GM23248 (cell line): ENCODE measurements around the gene ADRA1B. TPM values are rescaled to one million over a fixed set of nuclear protein-coding genes. Genes with fewer than 3 reads are reported as not detected.
A peak's percentile ranks its signal among the peaks of the same experiment; 100 is the strongest.

Source experiments
- DNase-seq: peaks from one replicate; pipeline ENCODE4 v3.0.0-alpha.2; 2015
- H2AFZ ChIP-seq: fragments of 200-600 bp; sonication (generic); 2 replicates; pipeline ENCODE4 v1.6.1; 2016; ENCODE audit warnings: antibody characterized with exemption
- H3F3A ChIP-seq: fragments of 200-600 bp; sonication (generic); 2 replicates; pipeline ENCODE4 v1.6.1; 2016; ENCODE audit warnings: mild to moderate bottlenecking, antibody characterized with exemption, mixed run types; ENCODE audit not compliant: insufficient read depth
- H3K27ac ChIP-seq: fragments of 200-600 bp; sonication (generic); 2 replicates; pipeline ENCODE4 v1.5.1; 2016; ENCODE audit warnings: mild to moderate bottlenecking
- H3K27me3 ChIP-seq: fragments of 200-600 bp; sonication (generic); replicated peaks from 2 replicates; pipeline ENCODE4 v1.6.1; 2016; ENCODE audit warnings: mild to moderate bottlenecking; ENCODE audit not compliant: insufficient read depth
- H3K36me3 ChIP-seq: fragments of 200-600 bp; sonication (generic); 2 replicates; pipeline ENCODE4 v1.6.1; 2016; ENCODE audit warnings: low read depth, mild to moderate bottlenecking
- H3K4me1 ChIP-seq: fragments of 200-600 bp; sonication (generic); 2 replicates; pipeline ENCODE4 v1.6.1; 2016; ENCODE audit warnings: mild to moderate bottlenecking; ENCODE audit not compliant: insufficient read depth
- H3K4me2 ChIP-seq: fragments of 200-600 bp; sonication (generic); one replicate; pipeline ENCODE4 v1.6.1; 2016; ENCODE audit warnings: mild to moderate bottlenecking; ENCODE audit not compliant: unreplicated experiment
- H3K4me3 ChIP-seq: fragments of 200-600 bp; sonication (generic); 2 replicates; pipeline ENCODE4 v1.5.1; 2016; ENCODE audit warnings: mild to moderate bottlenecking
- H3K79me2 ChIP-seq: fragments of 200-600 bp; sonication (generic); 2 replicates; pipeline ENCODE4 v1.6.1; 2016; ENCODE audit warnings: mild to moderate bottlenecking; ENCODE audit not compliant: insufficient read depth
- H3K9ac ChIP-seq: fragments of 200-600 bp; sonication (generic); 2 replicates; pipeline ENCODE4 v1.6.1; 2016; ENCODE audit warnings: mild to moderate bottlenecking
- H3K9me2 ChIP-seq: fragments of 200-600 bp; sonication (generic); 2 replicates; pipeline ENCODE4 v1.6.1; 2016; ENCODE audit warnings: mixed run types, mild to moderate bottlenecking, moderate library complexity; ENCODE audit not compliant: insufficient read depth
- H3K9me3 ChIP-seq: fragments of 200-600 bp; sonication (generic); one replicate; pipeline ENCODE4 v1.6.1; 2017; ENCODE audit warnings: low read depth
- H4K20me1 ChIP-seq: fragments of 200-600 bp; sonication (generic); 2 replicates; pipeline ENCODE4 v1.6.0; 2016; ENCODE audit not compliant: insufficient read depth
- EZH2 ChIP-seq: fragments of 200-600 bp; sonication (generic); IDR thresholded peaks from 2 replicates; pipeline ENCODE4 v1.6.1; 2018; ENCODE audit warnings: antibody characterized with exemption, mild to moderate bottlenecking; ENCODE audit not compliant: insufficient read depth, poor library complexity, severe bottlenecking
- EZH2phosphoT487 ChIP-seq: fragments of 200-600 bp; sonication (generic); IDR thresholded peaks from 2 replicates; pipeline ENCODE4 v1.6.1; 2018; ENCODE audit warnings: antibody characterized with exemption, moderate library complexity, mild to moderate bottlenecking, low read depth; ENCODE audit not compliant: insufficient read depth
- WGBS, 2 experiments: methylation state at CpG; one replicate each; pipeline ENCODE4 v1.1.6; 2015 to 2017; ENCODE audit warnings: low lambda C conversion rate in 2 of 2, low coverage in 1 of 2; ENCODE audit errors: missing lambda C conversion rate in 2 of 2; 5-methylcytosine and 5-hydroxymethylcytosine counted together
- in situ Hi-C: fragments of 300-500 bp; cut with MboI; formaldehyde crosslinking; loops from 2 replicates; pipeline ENCODE4 v1.15.0; 2020
- polyA plus RNA-seq: library from polyadenylated mRNA; unstranded; fragments of >200 nt; fragmentation: Nextera tagmentation; extraction: Ambion mirVana; gene quantifications from 2 replicates; pipeline ENCODE4 v1.2.1, GENCODE V29; 2016
- total RNA-seq: library from RNA; depleted of rRNA; stranded (reverse); fragments of >200 nt; shearing (Covaris generic); gene quantifications from 2 replicates; pipeline ENCODE4 v1.2.3, GENCODE V29; 2014; rRNA removed

ADRA1B gene
- total RNA-seq (0.32 and 0.63 TPM in 2 replicates), polyA plus RNA-seq (0.56 TPM in 1 of 2 replicates, not detected in the other)

GRCh38 chr5:159915904-159916840 lies at the start of gene ADRA1B:
Gene ADRA1B (plus strand): TSS chr5:159916482. CDS start chr5:159916906, 424 bp downstream.
- in situ Hi-C loops = loop anchor here (5.0 to 10.0 kb wide), 2 partner anchors 384 to 471 kb away; no protein-coding TSS in a partner anchor
- Histone ChIP-seq H3K27me3 (no peaks in the 10 kb centered on the region), H3K9me2 (no peaks in the 10 kb centered on the region), H3K79me2 (no peaks in the 10 kb centered on the region), H3F3A (peaks cover 20% of the 10 kb centered on the region), H3K4me3 (peak within 1 kb of the TSS; percentile 70), H2AFZ (peak within 1 kb of the TSS; percentile 70), H4K20me1 (no peaks in the 10 kb centered on the region), H3K9me3 (no peaks in the 10 kb centered on the region), H3K4me2 (peak within 1 kb of the TSS; percentile 86), H3K9ac (peak within 1 kb of the TSS; percentile 63), H3K4me1 (peaks cover 26% of the 10 kb centered on the region), H3K36me3 (no peaks in the 10 kb centered on the region), H3K27ac (no peak within 1 kb of the TSS)
- peak; percentile 89 for DNase-seq
- TF ChIP-seq EZH2 = no peak
- TF ChIP-seq EZH2phosphoT487 = no peak
- 4 to 7% methylated on average over 31 to 71 of the region's 81 CpGs for WGBS, 2 experiments

GRCh38 chr5:159873680-159874079 lies 42.6 kb upstream of the ADRA1B start:
- no peak overlapping the region for H3K27ac ChIP-seq
- WGBS, 2 experiments = 63 to 83% methylated on average over 2 of the region's 2 CpGs
- peaks cover 18% of the 10 kb centered on the region for H3K4me1 ChIP-seq

GRCh38 chr5:159874263-159874662 lies 42.0 kb upstream of the ADRA1B start:
- H3K4me3 ChIP-seq = no peak overlapping the region
- no peaks in the 10 kb centered on the region for H3K9me2 ChIP-seq
- no peaks in the 10 kb centered on the region for H3K79me2 ChIP-seq
- H2AFZ ChIP-seq = no peak overlapping the region
- no peaks in the 10 kb centered on the region for H4K20me1 ChIP-seq
- no peak overlapping the region for H3K27ac ChIP-seq
- no peak overlapping the region for H3K9ac ChIP-seq
- in situ Hi-C loops = no loop called here
- no peaks in the 10 kb centered on the region; the same call in 1 of the 2 replicates for H3K27me3 ChIP-seq
- H3K9me3 ChIP-seq = no peaks in the 10 kb centered on the region
- H3K4me2 ChIP-seq = no peak overlapping the region
- no peaks in the 10 kb centered on the region for H3K36me3 ChIP-seq
- TF ChIP-seq EZH2phosphoT487 (no peak), EZH2 (no peak)
- peak; percentile 75 for DNase-seq
- H3K4me1 ChIP-seq = peaks cover 22% of the 10 kb centered on the region
- H3F3A ChIP-seq = peaks cover 26% of the 10 kb centered on the region

More at GRCh38 chr5:159873680-159874079, 42.6 kb upstream of the ADRA1B start:
- Histone ChIP-seq H3K4me3 (no peak overlapping the region), H3K4me2 (no peak overlapping the region), H3K27me3 (peaks cover 2% of the 10 kb centered on the region), H3K9ac (no peak overlapping the region), H3K79me2 (no peaks in the 10 kb centered on the region), H3F3A (peaks cover 23% of the 10 kb centered on the region), H4K20me1 (no peaks in the 10 kb centered on the region), H3K9me3 (no peaks in the 10 kb centered on the region), H2AFZ (no peak overlapping the region), H3K36me3 (no peaks in the 10 kb centered on the region), H3K9me2 (no peaks in the 10 kb centered on the region)
- DNase-seq = peak; percentile 26
- in situ Hi-C loops = no loop called here
- no peak for TF ChIP-seq EZH2phosphoT487
- no peak for TF ChIP-seq EZH2

GRCh38 chr5:159877016-159877415 lies 39.3 kb upstream of the ADRA1B start:
- in situ Hi-C loops = no loop called here
- Histone ChIP-seq H3K27me3 (no peaks in the 10 kb centered on the region), H3K36me3 (no peaks in the 10 kb centered on the region), H4K20me1 (no peaks in the 10 kb centered on the region), H2AFZ (no peak overlapping the region), H3F3A (peaks cover 30% of the 10 kb centered on the region), H3K4me1 (peaks cover 26% of the 10 kb centered on the region), H3K79me2 (no peaks in the 10 kb centered on the region), H3K9me2 (no peaks in the 10 kb centered on the region), H3K9ac (no peak overlapping the region), H3K4me3 (no peak overlapping the region), H3K9me3 (no peaks in the 10 kb centered on the region), H3K4me2 (no peak overlapping the region), H3K27ac (no peak overlapping the region)
- TF ChIP-seq EZH2 = no peak
- TF ChIP-seq EZH2phosphoT487 = no peak
- DNase-seq = no peak
- 76 to 77% methylated on average over 8 of the region's 8 CpGs for WGBS, 2 experiments
